ENCODE results near the gene ERN1. TPM values are rescaled to one million over a fixed set of nuclear protein-coding genes. Genes with fewer than 3 reads are reported as not detected.

ERN1 gene
- polyA plus RNA-seq, 1 donor (not counting 4 experiments of a cell fraction or from before 2014, with no cell fraction given) = 7.1 TPM

DNA sequence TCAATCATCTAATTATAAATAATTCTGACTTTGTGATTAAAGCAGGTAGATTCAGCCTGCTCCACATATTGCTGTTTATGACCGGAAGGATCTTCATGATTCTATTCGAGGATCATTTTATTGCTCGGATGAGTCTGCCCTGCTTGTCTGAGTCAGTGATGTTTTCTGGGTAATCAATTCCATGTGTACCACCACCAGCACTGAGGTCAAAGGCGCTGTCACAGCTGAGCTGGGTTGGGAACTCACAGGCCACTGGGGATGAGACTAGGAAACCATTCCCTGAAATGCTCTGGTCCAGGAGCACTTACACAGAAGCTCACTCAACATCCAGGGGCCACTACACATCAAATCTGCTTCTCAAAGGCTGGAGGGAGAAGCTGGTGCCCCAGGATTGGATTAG lies 30.4 kb upstream of the ERN1 start:
- dilution Hi-C loops (cut with MboI; ENCODE audit: extremely low pct_ligation_motif_present, low sequenced_read_pairs) = no loop called here
- DNase-seq (ENCODE audit: low read depth, low spot score) = no peak
- Histone ChIP-seq H4K20me1 (ENCODE audit: control insufficient read depth, extremely low read depth, insufficient read depth, low read length) (no peaks in the 10 kb centered on the region), H3K9me3 (ENCODE audit: control insufficient read depth, low read depth, low read length) (no peaks in the 10 kb centered on the region), H3K9me1 (ENCODE audit: control insufficient read depth, extremely low read depth, insufficient read depth, low read length) (no peaks in the 10 kb centered on the region), H3K27ac (ENCODE audit: control insufficient read depth, insufficient read depth, low read length) (no peak overlapping the region), H3K4me2 (ENCODE audit: control insufficient read depth, extremely low read depth, insufficient read depth, low read depth, low read length) (no peak overlapping the region), H3K36me3 (ENCODE audit: control insufficient read depth in 2 of 2, extremely low read depth in 1 of 2, insufficient read depth in 2 of 2, low read length in 2 of 2) (peaks cover 12 to 20% of the 10 kb centered on the region in 2 experiments), H3K4me3 (ENCODE audit: control insufficient read depth in 2 of 3, extremely low read depth in 1 of 3, insufficient read depth in 2 of 3, low read depth in 1 of 3, low read length in 3 of 3) (no peak overlapping the region), H3K9ac (ENCODE audit: control insufficient read depth, extremely low read depth, insufficient read depth, low read length) (no peak overlapping the region), H3K79me2 (ENCODE audit: control insufficient read depth, insufficient read depth, low read length) (no peaks in the 10 kb centered on the region), H3K4me1 (ENCODE audit: control insufficient read depth, extremely low read depth, insufficient read depth, low read length) (peaks cover 6% of the 10 kb centered on the region), H3K27me3 (ENCODE audit: control insufficient read depth, extremely low read depth, insufficient read depth, low read length) (no peaks in the 10 kb centered on the region), H2AFZ (ENCODE audit: control insufficient read depth, low read length) (no peak overlapping the region)
- FAIRE-seq = no peak
- TF ChIP-seq, protein P1, sequence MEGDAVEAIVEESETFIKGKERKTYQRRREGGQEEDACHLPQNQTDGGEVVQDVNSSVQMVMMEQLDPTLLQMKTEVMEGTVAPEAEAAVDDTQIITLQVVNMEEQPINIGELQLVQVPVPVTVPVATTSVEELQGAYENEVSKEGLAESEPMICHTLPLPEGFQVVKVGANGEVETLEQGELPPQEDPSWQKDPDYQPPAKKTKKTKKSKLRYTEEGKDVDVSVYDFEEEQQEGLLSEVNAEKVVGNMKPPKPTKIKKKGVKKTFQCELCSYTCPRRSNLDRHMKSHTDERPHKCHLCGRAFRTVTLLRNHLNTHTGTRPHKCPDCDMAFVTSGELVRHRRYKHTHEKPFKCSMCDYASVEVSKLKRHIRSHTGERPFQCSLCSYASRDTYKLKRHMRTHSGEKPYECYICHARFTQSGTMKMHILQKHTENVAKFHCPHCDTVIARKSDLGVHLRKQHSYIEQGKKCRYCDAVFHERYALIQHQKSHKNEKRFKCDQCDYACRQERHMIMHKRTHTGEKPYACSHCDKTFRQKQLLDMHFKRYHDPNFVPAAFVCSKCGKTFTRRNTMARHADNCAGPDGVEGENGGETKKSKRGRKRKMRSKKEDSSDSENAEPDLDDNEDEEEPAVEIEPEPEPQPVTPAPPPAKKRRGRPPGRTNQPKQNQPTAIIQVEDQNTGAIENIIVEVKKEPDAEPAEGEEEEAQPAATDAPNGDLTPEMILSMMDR (optimal IDR thresholded peaks at IDR 0.05 in 1 of 3, IDR thresholded peaks at IDR 0.05 in 1 of 3, conservative IDR thresholded peaks at IDR 0.05 in 1 of 3; ENCODE audit: extremely low read depth in 1 of 3, insufficient read depth in 2 of 3, low read length in 3 of 3) = no peak
- no peak for TF ChIP-seq EZH2 (IDR thresholded peaks at IDR 0.05; ENCODE audit: low read length)

DNA sequence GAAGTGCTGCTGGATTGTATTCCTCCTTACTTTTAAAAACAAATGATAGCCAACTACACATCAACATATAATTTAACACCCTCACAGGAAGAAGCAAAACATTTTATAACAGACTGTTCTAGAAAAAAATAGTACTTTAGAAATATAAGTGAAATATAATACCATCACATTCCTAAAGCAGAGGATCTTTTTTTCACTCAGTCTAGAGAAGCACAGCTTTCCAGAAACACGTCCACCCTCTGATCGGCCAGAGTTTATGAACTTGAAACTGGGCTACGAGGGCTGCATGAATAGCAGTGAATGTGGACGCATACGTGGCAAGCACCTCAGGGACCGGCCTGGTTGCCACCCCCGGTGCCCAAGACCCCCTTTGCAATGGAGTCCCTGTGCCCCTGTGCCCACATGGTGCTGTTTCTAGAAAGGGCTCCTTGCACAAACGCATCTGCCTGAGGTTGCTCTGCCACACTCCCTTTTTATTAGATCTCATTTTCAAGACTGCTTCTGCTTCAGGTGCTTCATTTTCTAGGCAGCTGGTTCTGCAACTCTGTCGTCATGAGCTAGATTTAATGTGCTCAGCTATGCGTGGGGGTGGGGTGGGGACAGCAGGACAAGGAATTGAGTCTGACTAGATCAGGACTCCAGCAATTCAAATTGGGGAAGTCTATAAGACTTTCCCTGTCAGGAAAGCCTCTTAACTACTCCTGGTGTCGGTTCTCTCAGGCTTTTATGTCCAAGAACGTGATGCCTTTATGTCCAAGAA lies 29.1 kb upstream of the ERN1 start:
- no peak overlapping the region for H3K27ac ChIP-seq (ENCODE audit: control insufficient read depth, insufficient read depth, low read length)
- peaks cover 6% of the 10 kb centered on the region for H3K4me1 ChIP-seq (ENCODE audit: control insufficient read depth, extremely low read depth, insufficient read depth, low read length)
- no peak for DNase-seq (ENCODE audit: low read depth, low spot score)

More for the DNA sequence above, 29.1 kb upstream of the ERN1 start:
- no peak overlapping the region for H3K4me3 ChIP-seq (ENCODE audit: control insufficient read depth in 2 of 3, extremely low read depth in 1 of 3, insufficient read depth in 2 of 3, low read depth in 1 of 3, low read length in 3 of 3)
- no peak overlapping the region for H2AFZ ChIP-seq (ENCODE audit: control insufficient read depth, low read length)
- dilution Hi-C loops (cut with MboI; ENCODE audit: extremely low pct_ligation_motif_present, low sequenced_read_pairs) = no loop called here
- no peak for FAIRE-seq
- no peak overlapping the region for H3K9ac ChIP-seq (ENCODE audit: control insufficient read depth, extremely low read depth, insufficient read depth, low read length)
- peaks cover 12 to 25% of the 10 kb centered on the region in 2 experiments for H3K36me3 ChIP-seq (ENCODE audit: control insufficient read depth in 2 of 2, extremely low read depth in 1 of 2, insufficient read depth in 2 of 2, low read length in 2 of 2)
- H3K79me2 ChIP-seq (ENCODE audit: control insufficient read depth, insufficient read depth, low read length) = no peaks in the 10 kb centered on the region
- H3K27me3 ChIP-seq (ENCODE audit: control insufficient read depth, extremely low read depth, insufficient read depth, low read length) = no peaks in the 10 kb centered on the region
- no peaks in the 10 kb centered on the region for H3K9me1 ChIP-seq (ENCODE audit: control insufficient read depth, extremely low read depth, insufficient read depth, low read length)
- no peak for TF ChIP-seq EZH2 (IDR thresholded peaks at IDR 0.05; ENCODE audit: low read length)
- TF ChIP-seq, protein P1 (optimal IDR thresholded peaks at IDR 0.05 in 1 of 3, IDR thresholded peaks at IDR 0.05 in 1 of 3, conservative IDR thresholded peaks at IDR 0.05 in 1 of 3; ENCODE audit: extremely low read depth in 1 of 3, insufficient read depth in 2 of 3, low read length in 3 of 3) = no peak
- H3K9me3 ChIP-seq (ENCODE audit: control insufficient read depth, low read depth, low read length) = no peaks in the 10 kb centered on the region
- H3K4me2 ChIP-seq (ENCODE audit: control insufficient read depth, extremely low read depth, insufficient read depth, low read depth, low read length) = no peak overlapping the region
- H4K20me1 ChIP-seq (ENCODE audit: control insufficient read depth, extremely low read depth, insufficient read depth, low read length) = no peaks in the 10 kb centered on the region
